HL-60/S4 treated with retinoic acid at 250 ng/mL for 4 days and 3 days (cell line): Measurements from ENCODE around the gene TRPM3.

Experiments used
- in situ Hi-C: fragments of 300-500 bp; cut with MboI; formaldehyde crosslinking; loops from 2 replicates; pipeline ENCODE4 v1.7.0; 2022; ENCODE audit warnings: low sequenced_read_pairs

Gene TRPM3

DNA sequence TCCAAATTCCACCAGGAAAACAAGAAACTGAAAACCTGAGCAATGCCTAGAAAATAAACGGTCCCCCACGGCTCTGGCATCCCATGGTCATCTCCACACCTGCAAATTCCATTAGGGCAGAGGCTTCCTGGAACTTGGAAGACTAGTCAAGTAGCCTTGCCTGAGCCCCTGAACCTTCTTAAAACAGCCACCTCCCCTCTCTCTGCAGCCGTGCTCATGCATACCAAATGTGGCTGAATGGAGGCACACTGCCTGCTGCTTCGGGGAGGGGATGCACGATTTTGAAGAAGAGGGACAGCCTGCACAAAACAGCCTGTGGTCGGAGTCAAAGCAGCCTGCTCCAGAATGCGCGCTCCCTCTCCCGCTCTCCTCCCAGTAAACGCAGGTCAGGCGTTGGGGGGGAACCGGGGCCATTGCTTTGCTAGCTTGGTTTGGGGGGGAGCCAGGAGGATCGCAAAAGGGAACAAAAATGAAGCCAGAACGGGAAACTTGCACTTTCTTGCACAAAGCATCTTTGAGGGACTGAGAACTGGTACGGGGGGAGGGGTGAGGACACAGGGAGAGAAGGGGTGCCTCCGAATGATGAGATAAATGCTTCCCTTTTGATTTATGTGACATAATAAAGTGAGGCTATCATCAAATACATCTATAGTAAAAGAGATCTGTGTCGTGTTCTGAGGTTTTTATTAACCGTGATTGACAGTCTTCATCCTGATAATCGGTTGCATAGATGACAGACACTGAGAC is at the start of gene TRPM3:
Gene TRPM3 (minus strand): TSS at position 347 of the 747 bp plus-strand sequence. CDS start 267 bp downstream, at position 80.
- in situ Hi-C loops, result no loop called here

DNA sequence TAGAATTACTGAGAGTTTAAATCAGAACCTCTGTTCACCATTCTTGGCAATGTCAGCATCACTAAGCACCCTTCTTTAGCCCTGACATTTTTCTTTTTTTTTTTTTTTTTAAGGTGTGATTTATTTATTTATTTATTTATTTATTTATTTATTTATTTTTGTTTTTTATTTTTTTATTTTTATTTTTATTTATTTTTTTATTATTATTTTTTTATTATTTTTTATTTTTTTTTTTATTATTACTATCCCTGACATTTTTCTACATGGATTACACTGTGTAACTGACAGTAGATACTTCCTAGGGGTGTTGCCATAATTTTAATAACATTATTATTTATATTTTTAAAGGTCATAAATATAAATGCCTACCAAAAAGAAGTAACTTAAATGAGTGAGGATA is 47.0 kb upstream of the TRPM3 start:
- in situ Hi-C loops, result no loop called here

DNA sequence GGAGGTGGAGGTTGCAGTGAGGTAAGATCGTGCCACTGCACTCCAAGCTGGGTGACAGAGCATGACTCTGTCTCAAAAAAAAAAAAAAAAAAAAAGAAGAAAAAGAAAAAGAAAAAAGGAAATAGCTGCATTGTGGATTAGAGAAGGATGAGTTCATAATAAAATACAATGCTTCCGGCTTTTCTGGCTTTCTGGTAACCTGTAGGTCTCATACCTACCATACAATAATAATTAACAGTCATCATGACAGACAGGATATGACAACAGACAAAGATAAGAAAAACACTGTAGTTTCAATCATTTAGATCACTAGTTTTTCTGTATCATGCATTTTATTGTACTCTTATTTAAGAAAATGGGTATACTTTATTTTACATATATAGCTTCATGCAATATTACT is 40.7 kb upstream of the TRPM3 start:
- in situ Hi-C loops, result no loop called here

DNA sequence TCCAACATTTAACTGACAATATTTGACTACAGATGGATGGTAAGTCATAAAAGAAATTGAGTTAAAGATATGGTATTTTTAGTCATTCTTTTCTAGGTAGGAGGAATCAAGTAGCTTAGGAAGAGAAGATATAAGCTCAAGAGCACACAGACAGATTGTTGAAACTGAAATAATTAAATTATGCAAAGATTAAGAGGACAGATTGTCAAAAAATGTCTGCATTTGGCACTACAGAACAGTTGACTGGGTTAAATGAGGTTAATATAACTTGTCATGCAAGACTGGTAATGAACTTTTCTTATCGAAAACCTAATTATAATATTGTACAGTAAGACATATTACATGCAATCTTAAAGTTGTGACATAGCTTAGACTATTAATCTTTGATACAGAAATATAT is 36.3 kb upstream of the TRPM3 start:
- in situ Hi-C loops, result no loop called here

DNA sequence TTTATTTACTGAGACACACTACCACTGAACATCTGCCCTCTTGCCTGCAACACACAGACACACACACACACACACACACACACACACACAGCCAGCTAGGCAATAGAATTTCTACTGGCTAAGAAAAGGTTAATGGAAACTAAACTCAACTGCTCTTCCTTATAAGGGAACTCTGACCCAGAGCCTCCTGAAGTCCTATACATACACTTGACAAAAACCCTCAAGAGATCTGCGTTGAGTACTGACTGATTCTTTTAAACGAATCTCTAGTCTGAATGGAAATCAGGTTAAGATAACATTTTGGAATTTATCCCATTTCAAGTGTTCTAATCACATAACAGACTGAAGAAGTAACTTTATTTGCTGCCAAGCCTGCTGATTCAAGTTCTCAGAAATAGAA is 25.9 kb upstream of the TRPM3 start:
- in situ Hi-C loops, result no loop called here

DNA sequence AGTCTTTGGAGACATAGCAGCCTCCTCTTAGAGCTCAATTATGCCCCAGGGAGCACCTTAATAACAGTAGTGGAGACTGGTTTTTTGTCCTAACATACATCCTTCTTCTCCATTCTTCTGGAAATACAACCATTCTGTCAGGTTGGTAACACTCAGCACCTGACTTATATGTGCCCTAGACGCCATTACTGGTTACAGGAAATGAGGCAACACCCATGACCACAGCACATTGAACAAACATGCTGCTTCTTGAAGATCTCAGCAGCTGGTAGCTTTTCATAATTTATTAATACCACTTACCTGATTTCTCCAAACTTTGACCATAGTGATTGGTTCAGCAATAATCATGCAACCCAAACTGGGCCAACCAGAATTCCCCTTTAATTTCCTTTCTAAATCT is 25.1 kb upstream of the TRPM3 start:
- in situ Hi-C loops, result no loop called here

DNA sequence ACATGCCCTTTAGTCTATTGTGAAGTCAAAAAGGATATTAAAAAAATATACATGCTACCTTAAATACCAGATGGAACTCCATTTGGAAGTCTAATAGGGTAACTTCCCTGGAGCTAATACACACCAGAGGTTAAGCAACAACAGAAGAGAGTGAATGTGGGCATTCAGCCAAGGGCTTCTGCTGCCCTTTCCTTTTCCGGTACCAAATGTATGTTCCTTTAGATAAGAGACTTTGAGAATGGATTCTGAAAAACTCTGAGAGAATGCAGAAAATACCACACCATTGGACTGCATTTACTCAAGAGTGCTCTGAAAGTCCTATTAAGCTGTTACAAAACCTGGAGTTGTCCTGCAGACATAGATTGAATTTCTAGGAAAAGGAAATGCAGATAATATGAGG is 23.8 kb upstream of the TRPM3 start:
- in situ Hi-C loops, result no loop called here

DNA sequence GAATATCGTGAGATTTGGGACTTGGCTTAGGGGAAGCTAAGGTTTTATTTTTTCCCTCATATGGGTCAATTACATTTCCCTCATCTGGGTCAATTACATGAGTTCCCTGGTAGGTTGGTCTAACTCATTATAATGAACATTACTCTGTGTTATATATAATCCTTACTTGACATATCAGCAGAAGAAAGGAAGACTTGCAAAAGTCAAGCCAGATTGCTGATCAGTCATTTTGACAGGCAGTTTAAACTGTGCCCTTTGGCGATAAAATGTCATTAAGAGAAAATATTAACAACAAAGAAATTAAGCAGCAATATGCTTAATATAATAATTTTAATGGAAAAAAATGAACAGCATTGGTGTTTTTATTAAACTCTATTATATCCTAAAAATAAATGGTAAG is 23.1 kb upstream of the TRPM3 start:
- in situ Hi-C loops, result no loop called here

DNA sequence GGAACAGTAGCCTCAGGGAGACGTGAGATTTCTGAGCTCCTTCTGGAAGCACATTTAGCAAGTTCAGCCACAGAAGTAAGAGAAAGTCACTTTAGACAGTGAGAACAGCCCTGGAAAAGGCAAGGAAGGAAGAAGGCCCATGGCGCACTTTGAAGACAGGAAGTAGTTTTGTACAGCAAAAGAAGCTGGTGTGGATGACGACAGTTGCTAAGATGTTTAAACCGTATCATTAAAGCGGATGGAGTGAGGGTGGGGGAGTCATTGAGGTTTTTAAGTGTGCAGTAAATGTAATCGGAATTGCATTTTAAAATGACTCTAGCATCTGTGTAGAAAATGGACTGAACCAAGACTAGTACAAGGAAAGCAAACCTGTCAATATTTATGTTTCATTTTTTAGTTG is 15.3 kb upstream of the TRPM3 start:
- in situ Hi-C loops, result no loop called here

DNA sequence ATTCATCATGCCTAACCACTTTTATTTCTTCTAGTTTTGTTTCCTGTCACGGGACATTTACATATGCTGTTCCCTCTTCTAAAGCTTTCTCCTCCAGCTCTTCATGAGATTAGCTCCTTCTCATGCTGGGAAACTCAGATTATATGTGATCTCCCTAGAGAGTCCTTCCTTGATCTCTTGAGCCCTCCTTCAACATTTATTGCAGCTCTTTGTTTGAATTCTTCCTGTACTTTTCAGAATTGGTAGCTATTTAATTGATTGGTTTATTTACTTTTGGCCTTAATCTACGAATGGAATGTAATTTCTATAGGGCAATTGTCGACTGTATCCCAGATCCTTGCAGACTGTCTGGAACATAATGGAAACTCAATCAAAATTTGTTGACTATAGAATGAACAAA is 9.7 kb upstream of the TRPM3 start:
- in situ Hi-C loops, result no loop called here

DNA sequence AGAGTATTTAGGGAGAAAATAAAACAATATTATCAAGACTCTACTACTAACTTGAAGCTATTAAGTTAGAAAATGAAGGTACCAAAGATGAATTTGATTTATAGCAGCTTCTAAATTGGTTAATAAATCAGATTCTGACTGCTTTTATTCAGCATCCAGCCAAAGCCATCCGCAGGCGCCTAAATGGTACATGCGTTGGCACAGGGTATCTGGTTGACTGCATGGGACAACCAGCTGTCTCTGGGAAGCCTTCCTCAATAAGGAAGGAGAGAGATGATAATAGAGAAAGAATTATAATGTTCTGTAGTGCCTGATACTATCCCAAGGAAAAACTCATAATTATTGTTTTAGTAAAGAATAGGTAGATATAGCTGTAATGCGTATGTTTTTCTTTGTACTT is 9.1 kb upstream of the TRPM3 start:
- in situ Hi-C loops, result no loop called here

DNA sequence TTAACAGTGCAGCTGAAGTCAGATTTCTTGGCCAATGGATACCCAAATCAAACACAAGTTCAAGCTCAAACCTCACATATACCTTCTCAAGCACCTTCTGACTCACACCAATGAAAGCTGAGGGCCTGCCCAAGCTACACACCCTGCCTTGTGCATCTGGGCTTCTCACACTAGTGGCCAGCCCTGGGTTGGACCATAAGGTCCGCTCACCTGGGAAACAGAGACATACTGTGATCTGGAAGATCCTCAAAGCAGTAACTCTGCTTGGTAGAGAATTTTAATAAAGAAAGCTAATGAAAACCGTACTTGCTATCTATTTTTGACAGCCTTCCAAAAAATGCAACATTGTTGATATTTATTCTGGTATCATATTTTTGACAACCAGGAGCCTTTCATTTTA is 7.4 kb upstream of the TRPM3 start:
- in situ Hi-C loops, result no loop called here

DNA sequence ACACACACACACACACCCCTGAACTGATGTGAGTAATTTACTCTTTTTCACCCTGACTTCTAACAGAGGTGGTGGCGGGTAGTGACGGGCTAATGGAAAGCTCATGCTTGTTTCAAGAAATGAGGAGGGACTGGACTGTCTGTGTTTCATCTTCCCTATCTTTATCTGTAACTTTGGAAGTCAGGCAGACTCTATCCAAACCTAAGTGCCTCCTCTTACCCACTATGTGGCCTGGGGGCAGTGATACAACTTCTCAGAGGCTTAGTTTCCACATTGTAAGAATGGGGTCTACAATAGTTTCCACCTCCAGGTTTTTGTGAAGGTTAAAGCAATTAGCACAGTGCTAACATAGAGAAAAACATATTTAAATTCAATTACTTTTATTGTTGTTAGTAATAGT is 5.9 kb upstream of the TRPM3 start:
- in situ Hi-C loops, result no loop called here

DNA sequence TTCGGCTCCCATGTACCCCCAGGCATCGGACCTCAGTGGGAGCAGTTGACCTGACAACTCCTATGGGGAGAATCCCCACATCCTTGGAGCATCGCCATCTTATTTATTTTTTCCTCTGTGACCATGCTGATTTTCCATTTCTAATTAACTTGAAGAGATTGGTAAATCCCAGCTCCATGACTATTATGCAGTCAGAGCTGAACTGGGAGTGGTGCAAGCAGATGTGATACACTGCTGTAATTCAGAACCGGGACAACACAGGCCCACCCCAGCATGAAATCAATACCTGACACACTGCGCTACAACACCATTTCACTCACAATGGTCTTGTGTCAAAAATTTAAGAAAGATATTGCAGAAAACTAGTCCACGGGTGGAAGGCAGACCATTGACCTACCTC is 1.0 kb upstream of the TRPM3 start:
- in situ Hi-C loops, result no loop called here

DNA sequence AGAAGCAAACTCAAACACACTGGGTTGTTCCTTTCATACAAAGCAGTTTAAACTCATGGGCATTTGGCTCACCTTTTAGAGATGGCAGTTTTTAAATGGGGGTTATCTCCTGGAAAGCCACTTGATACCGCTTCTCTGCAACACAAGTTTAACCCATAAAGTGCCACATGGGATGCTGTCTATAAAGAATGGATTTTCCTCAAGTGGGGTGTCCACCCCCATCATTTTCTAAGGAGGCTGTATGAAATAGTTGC is 528 bp upstream of the TRPM3 start:
- in situ Hi-C loops, result no loop called here

DNA sequence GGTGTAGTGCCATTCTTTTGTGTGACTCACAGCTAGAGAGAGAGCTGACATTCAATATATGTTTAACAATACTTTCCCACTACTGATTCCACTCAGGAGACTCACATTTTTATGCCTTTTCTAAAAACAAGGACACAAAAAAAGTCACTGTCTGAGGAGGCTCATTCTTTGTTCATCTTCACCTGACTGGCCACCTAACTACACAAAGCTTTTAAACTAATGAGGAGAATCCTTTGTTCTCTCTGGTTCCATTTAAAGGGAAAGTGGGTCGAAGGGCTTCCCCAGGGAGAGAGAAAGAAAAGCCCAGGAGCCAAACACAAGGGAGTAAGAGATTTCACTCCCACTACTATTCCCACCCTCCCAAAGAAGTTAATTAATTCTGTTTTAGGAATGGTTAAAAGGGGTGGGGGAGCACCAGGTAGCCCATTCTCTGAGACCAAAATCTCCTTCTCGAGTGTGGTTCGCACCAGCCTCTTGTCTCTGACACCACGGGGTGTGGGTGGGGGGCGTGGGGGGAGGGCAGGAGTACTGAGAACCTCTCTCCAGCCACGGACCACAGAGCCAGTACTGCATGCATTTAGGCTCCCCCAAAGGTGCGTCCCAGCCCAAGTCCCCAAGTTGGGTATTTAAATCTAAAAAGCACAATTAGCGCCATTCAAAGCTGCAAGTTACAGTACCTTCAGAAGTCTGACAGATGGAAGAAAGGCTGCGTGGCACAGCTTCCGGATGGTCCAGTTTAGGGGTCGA is 747 bp downstream of the TRPM3 start:
- in situ Hi-C loops, result no loop called here

DNA sequence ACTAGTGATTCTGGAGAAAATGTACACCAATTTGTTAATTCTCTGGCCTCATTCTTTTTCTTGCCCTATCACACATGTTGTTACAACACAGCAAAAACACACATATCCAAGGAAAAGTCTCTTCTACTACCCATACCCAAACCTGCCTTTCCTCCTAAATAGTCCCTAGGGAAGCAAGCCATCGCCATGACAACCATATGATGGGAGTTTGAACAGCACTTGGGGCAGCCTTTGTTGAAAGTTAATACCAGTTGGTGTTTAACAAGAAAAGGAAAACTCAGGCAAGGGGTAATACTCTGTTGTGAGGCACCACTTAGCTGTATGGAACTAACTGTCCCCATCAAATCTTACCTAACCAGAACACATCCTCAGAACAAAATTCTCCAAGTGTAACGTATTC is 1.7 kb downstream of the TRPM3 start:
- in situ Hi-C loops, result no loop called here

DNA sequence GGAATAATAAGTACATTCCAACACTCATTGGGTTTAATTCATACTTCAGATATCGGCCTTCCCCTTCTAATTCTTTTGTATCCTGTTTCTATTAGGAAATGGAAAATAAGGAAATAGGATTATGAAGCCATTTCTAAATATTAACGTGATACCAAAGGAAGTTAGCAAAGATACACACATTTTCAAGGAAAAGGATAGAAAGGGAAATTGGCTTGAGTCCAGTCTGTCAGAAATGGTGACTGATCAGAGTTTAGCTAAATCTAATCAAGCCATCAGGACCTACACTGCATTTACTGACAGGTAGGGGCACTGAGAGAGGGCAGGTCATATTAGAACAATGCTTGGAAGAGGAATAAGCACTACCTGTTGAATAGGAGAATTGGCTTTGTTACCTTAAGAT is 3.1 kb downstream of the TRPM3 start:
- in situ Hi-C loops, result no loop called here

DNA sequence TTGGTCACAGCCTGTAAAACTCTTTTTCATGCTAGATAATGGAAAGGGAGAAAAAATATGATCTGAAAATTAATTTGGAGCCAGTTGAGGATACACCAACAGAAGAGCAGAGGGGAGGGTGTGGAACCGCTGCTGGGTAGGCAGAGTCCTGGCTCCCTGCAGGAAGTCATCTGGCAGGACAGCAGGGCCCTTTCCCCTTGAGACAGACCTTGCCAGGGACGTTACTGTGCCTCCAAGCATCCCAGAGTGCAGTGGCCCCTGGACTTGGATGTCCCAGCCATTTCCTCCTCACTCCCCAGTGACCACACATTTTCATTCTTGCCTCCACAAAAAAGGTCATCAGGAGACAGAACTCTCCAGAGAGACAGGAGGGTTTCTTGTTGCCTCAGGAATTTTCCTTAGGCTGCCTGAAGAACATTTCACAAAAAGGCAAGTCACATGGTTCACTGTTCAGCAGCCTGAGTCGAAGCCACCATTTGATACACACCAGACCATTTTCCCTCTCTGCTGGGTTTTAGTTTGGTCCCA is 5.9 kb downstream of the TRPM3 start:
- in situ Hi-C loops, result no loop called here

DNA sequence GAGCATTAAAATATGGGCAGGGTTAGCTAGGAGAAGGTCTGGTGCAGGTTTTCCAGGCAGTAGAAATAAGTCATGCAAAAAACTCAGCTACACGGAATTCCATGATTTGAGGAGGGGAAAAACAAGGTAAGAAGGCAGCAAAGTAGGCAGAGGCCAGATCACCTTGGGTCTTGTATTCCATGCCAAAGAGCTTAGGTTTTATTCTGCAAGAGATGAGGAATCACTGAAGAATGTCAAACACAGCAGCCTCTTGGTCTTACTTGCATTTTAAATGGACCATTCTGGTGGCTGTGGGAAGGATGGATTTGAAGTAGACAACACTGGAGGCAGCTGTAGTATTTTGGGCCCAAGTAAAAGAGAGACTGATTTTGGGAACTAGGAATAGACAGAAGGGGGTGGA is 8.6 kb downstream of the TRPM3 start:
- in situ Hi-C loops, result no loop called here

DNA sequence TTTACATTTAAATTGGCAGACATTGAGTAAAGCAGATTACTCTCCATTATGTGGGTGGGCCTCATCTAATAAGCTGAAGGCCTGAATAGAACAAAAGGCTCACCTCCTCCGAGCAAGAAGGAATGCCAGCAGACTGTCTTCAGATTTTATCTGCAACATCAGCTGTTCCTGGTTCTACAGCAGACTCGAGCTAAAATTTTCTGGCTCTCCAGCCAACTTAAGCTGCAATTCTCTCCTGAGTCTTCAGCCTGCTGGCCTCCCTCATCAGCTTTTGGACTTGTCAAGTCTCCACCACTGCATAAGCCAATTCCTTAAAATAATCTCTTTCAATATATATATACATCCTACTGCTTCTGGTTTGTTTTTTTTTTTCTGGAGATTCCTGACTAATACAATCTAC is 12.5 kb downstream of the TRPM3 start:
- in situ Hi-C loops, result no loop called here

DNA sequence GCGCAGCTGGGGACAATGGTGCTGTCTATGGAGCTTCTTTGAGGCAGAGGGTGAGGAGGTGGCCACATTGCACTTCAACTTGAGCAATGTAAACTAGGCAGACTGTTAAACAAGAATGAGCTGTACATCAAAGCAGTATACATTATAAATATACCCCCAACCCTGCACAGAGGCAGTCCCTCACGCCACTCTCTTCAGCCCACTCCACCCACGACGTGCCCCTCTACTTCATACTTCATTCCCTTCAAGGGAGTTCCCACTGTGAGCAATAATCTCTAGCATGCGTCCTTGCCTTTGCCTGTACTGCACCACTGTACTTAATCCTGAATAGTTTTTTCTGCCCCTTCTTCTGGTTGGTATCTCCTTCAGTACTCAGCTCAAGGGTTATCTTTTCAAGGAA is 14.4 kb downstream of the TRPM3 start:
- in situ Hi-C loops, result no loop called here

DNA sequence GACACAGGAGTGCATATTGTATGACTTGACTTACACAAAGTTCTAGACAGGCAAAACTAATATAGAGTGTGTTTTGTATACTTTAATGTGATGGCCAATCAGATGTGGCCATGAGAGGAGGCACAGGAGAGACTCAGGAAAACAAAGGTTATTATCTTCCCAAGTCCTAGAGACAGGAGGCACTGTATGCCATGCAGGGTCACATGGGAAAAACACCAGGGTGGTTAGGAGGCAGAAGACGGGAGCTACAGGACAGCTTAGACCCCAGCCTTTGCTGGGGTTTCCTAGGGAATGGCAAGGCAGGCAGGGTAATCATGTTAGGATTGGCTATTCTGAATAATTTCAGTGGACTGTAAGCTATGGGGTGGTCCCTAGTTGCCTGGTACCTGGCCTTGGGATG is 16.2 kb downstream of the TRPM3 start:
- in situ Hi-C loops, result no loop called here
